Peyer's patch (tissue), 4 donors: ENCODE data around the gene CLEC20A. TPM values are rescaled to one million over a fixed set of nuclear protein-coding genes. Genes with fewer than 3 reads are reported as not detected.

Experiments
- DNase-seq, 3 donors: peaks; one replicate each; pipeline ENCODE4 v3.0.0-alpha.2; 2017 to 2019
- H3K27ac ChIP-seq, 4 donors: fragments of 200-600 bp; sonication (generic); one replicate each; pipeline ENCODE4 v1.5.1; 2016 to 2019
- H3K27me3 ChIP-seq, 2 donors: fragments of 200-600 bp; sonication (generic); one replicate each; pipeline ENCODE4 v1.5.1; 2019
- H3K36me3 ChIP-seq, 3 donors: fragments of 200-600 bp; sonication (generic); one replicate each; pipeline ENCODE4 v1.5.1; 2016 to 2019
- H3K4me1 ChIP-seq, 4 donors: fragments of 200-600 bp; sonication (generic); one replicate each; pipeline ENCODE4 v1.5.1; 2016 to 2019
- H3K4me3 ChIP-seq, 4 donors: fragments of 200-600 bp; sonication (generic); 1 replicate in 3 of 4; 2 replicates in 1 of 4; pipeline ENCODE4 v1.5.1; 2016 to 2019; ENCODE audit warnings: mild to moderate bottlenecking in 1 of 4
- H3K9me3 ChIP-seq, 4 donors: fragments of 200-600 bp; sonication (generic); one replicate each; pipeline ENCODE4 v1.5.1; 2016 to 2019; ENCODE audit warnings: mild to moderate bottlenecking in 1 of 4
- POLR2A ChIP-seq, 2 donors: fragments of 450-650 bp; IDR thresholded peaks; one replicate each; pipeline ENCODE4 v1.5.1; 2017; ENCODE audit warnings: antibody characterized with exemption in 2 of 2, mild to moderate bottlenecking in 2 of 2, moderate library complexity in 2 of 2
- total RNA-seq, 4 donors: library from RNA; depleted of rRNA; stranded (reverse); fragments of >200 nt; gene quantifications; one replicate each; pipeline ENCODE4 v1.1.0, GENCODE V29; 2016
- TF ChIP-seq, protein P1 (sequence below), 6 experiments: fragments of 450-650 bp in 4 of 6; fragments of 200-600 bp in 2 of 6; sonication (generic) in 1 of 6; IDR thresholded peaks; one replicate each; pipeline ENCODE4 v1.5.1; 2017 to 2019; ENCODE audit warnings: antibody characterized with exemption in 6 of 6, mild to moderate bottlenecking in 3 of 6, moderate library complexity in 1 of 6

CLEC20A gene
- total RNA-seq, 4 donors from 2014 or later, result not detected

GRCh38 chr1:178528953-178529335 is 32.2 kb upstream of the CLEC20A start:
- TF ChIP-seq, protein P1, sequence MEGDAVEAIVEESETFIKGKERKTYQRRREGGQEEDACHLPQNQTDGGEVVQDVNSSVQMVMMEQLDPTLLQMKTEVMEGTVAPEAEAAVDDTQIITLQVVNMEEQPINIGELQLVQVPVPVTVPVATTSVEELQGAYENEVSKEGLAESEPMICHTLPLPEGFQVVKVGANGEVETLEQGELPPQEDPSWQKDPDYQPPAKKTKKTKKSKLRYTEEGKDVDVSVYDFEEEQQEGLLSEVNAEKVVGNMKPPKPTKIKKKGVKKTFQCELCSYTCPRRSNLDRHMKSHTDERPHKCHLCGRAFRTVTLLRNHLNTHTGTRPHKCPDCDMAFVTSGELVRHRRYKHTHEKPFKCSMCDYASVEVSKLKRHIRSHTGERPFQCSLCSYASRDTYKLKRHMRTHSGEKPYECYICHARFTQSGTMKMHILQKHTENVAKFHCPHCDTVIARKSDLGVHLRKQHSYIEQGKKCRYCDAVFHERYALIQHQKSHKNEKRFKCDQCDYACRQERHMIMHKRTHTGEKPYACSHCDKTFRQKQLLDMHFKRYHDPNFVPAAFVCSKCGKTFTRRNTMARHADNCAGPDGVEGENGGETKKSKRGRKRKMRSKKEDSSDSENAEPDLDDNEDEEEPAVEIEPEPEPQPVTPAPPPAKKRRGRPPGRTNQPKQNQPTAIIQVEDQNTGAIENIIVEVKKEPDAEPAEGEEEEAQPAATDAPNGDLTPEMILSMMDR (IDR thresholded peaks at IDR 0.05), result no peak
- TF ChIP-seq POLR2A (IDR thresholded peaks at IDR 0.05), result no peak
- Histone ChIP-seq H3K36me3 (no peaks in the 10 kb centered on the region), H3K4me1 (peaks cover 0 to 13% (median 0%) of the 10 kb centered on the region in 4 donors), H3K4me3 (no peak overlapping the region), H3K9me3 (no peaks in the 10 kb centered on the region), H3K27me3 (no peaks in the 10 kb centered on the region), H3K27ac (peak overlapping the region in 1 of 4 donors; percentile 73)
- DNase-seq, result peak in 1 of 3 donors; percentile 21

GRCh38 chr1:178528228-178528952 is 31.6 kb upstream of the CLEC20A start:
- Histone ChIP-seq H3K36me3 (no peaks in the 10 kb centered on the region), H3K9me3 (no peaks in the 10 kb centered on the region), H3K27ac (no peak overlapping the region), H3K4me3 (no peak overlapping the region), H3K27me3 (no peaks in the 10 kb centered on the region), H3K4me1 (peaks cover 0 to 13% (median 0%) of the 10 kb centered on the region in 4 donors)
- peak in 1 of 3 donors; percentile 36 for DNase-seq
- no peak for TF ChIP-seq POLR2A (IDR thresholded peaks at IDR 0.05)
- TF ChIP-seq, protein P1 (IDR thresholded peaks at IDR 0.05), result no peak

DNA sequence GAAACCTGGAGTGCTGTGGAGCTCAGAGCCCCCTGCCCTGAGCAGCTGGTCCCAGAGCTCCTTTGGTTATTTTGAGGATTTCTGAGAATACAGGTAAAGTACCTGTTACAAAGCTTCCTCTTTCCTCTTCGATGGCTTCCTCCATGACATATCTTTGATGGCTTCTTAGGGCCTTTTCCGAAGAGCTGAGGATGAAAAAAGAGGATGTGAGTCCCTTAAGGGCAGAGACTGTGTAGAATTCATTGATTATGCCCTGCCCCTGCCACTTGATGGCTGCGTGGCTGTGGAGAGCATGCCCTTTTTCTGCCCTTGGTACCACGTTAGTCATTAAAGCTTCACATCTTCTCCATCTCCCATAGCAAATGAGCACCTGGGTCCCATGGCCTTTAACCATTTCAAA is 30.4 kb upstream of the CLEC20A start:
- TF ChIP-seq, protein P1 (IDR thresholded peaks at IDR 0.05), result no peak
- no peak for TF ChIP-seq POLR2A (IDR thresholded peaks at IDR 0.05)
- no peaks in the 10 kb centered on the region for H3K27me3 ChIP-seq
- no peaks in the 10 kb centered on the region for H3K9me3 ChIP-seq
- no peak overlapping the region for H3K27ac ChIP-seq
- no peak for DNase-seq
- no peak overlapping the region for H3K4me3 ChIP-seq
- peaks cover 0 to 13% (median 0%) of the 10 kb centered on the region in 4 donors for H3K4me1 ChIP-seq
- no peaks in the 10 kb centered on the region for H3K36me3 ChIP-seq

- no peak overlapping the region for H3K4me3 ChIP-seq
- H3K9me3 ChIP-seq, result no peaks in the 10 kb centered on the region
- no peak overlapping the region for H3K27ac ChIP-seq
- H3K27me3 ChIP-seq, result no peaks in the 10 kb centered on the region
- no peaks in the 10 kb centered on the region for H3K36me3 ChIP-seq
- peak in 2 of 3 donors; percentile 15 to 21 for DNase-seq
- TF ChIP-seq POLR2A (IDR thresholded peaks at IDR 0.05), result no peak
- TF ChIP-seq, protein P1 (IDR thresholded peaks at IDR 0.05), result no peak
- no peaks in the 10 kb centered on the region for H3K4me1 ChIP-seq
These were observed 24.5 kb upstream of the CLEC20A start for GRCh38 chr1:178521241-178521640.

GRCh38 chr1:178520803-178521202 is 24.0 kb upstream of the CLEC20A start:
- H3K27me3 ChIP-seq, result no peaks in the 10 kb centered on the region
- TF ChIP-seq, protein P1 (IDR thresholded peaks at IDR 0.05), result no peak
- TF ChIP-seq POLR2A (IDR thresholded peaks at IDR 0.05), result no peak
- H3K4me1 ChIP-seq, result no peaks in the 10 kb centered on the region
- no peak overlapping the region for H3K4me3 ChIP-seq
- peak in 2 of 3 donors; percentile 20 to 35 for DNase-seq
- no peaks in the 10 kb centered on the region for H3K9me3 ChIP-seq
- no peaks in the 10 kb centered on the region for H3K36me3 ChIP-seq
- H3K27ac ChIP-seq, result no peak overlapping the region
